IMR-90 (cell line): ENCODE measurements around the gene CD79A. TPM values are rescaled to one million over a fixed set of nuclear protein-coding genes. Genes with fewer than 3 reads are reported as not detected.
A peak's percentile ranks its signal among the peaks of the same experiment; 100 is the strongest.

Experiments
- ATAC-seq: fragments of 200-7000 bp; cut with Tn5 transposase; 2 replicates; pipeline ENCODE4 v1.9.1; 2020; ENCODE audit warnings: low read depth, mild to moderate bottlenecking, moderate library complexity
- BruUV-seq: library from RNA; stranded (reverse); fragments of 400-500 nt; replicated peaks from 2 replicates; lab custom pipeline; 2021; lab: Mats Ljungman, UMichigan
- CTCF ChIA-PET: fragments of 300-600 bp; formaldehyde crosslinking; extraction: SDS; loops from one replicate; lab custom pipeline; 2021; ENCODE audit warnings: antibody characterized with exemption; lab: Yijun Ruan, JAX
- POLR2A ChIA-PET: fragments of 300-600 bp; sonication (Branson Sonifier 250); formaldehyde crosslinking; loops from one replicate; lab custom pipeline; 2022; ENCODE audit warnings: antibody characterized with exemption; ENCODE audit not compliant: unreplicated experiment; lab: Charles Lee
- DNase-seq: peaks from one replicate; pipeline ENCODE4 v3.0.0; 2013
- H2AFZ ChIP-seq: replicated peaks from 2 replicates; pipeline ENCODE3; 2013; ENCODE audit warnings: low read length, mild to moderate bottlenecking; ENCODE audit not compliant: poor library complexity
- H2AK5ac ChIP-seq: 2 replicates; pipeline ENCODE4 v1.6.1; 2013; ENCODE audit warnings: low read depth, low read length, inconsistent platforms
- H2AK9ac ChIP-seq: replicated peaks from 2 replicates; pipeline ENCODE3; 2013; ENCODE audit warnings: mild to moderate bottlenecking, low read depth, low read length, moderate library complexity; ENCODE audit not compliant: poor library complexity
- H2BK120ac ChIP-seq: 2 replicates; pipeline ENCODE4 v1.6.1; 2013; ENCODE audit warnings: low read depth, low read length, inconsistent platforms
- H2BK15ac ChIP-seq: 3 replicates; pipeline ENCODE4 v1.6.1; 2013; ENCODE audit warnings: low read depth, low read length, inconsistent platforms
- H2BK20ac ChIP-seq: 2 replicates; pipeline ENCODE4 v1.6.1; 2013; ENCODE audit warnings: low read depth, mild to moderate bottlenecking, inconsistent platforms, low read length, moderate library complexity
- H2BK5ac ChIP-seq: 2 replicates; pipeline ENCODE4 v1.6.1; 2013; ENCODE audit warnings: mild to moderate bottlenecking, low read depth, low read length, inconsistent platforms; ENCODE audit not compliant: poor library complexity, severe bottlenecking
- H3K14ac ChIP-seq: replicated peaks from 2 replicates; pipeline ENCODE4 v1.6.1; 2013; ENCODE audit warnings: low read depth, low read length, inconsistent platforms
- H3K18ac ChIP-seq: 2 replicates; pipeline ENCODE4 v1.6.1; 2013; ENCODE audit warnings: low read depth, low read length, control low read depth
- H3K23ac ChIP-seq: 2 replicates; pipeline ENCODE4 v1.6.1; 2013; ENCODE audit warnings: low read depth, low read length, inconsistent platforms
- H3K27ac ChIP-seq: 2 replicates; pipeline ENCODE4 v1.5.1; 2013; ENCODE audit warnings: mild to moderate bottlenecking, control low read depth, low read length; ENCODE audit not compliant: insufficient read depth
- H3K27me3 ChIP-seq: 2 replicates; pipeline ENCODE4 v1.6.1; 2013; ENCODE audit warnings: low read length; ENCODE audit not compliant: control insufficient read depth, insufficient read depth
- H3K36me3 ChIP-seq: 2 replicates; pipeline ENCODE4 v1.6.1; 2013; ENCODE audit warnings: low read length, mixed read lengths; ENCODE audit not compliant: control insufficient read depth, insufficient read depth
- H3K4ac ChIP-seq: 2 replicates; pipeline ENCODE4 v1.6.1; 2013; ENCODE audit warnings: low read depth, low read length, inconsistent platforms
- H3K4me1 ChIP-seq: 2 replicates; pipeline ENCODE4 v1.6.1; 2013; ENCODE audit warnings: low read length, mixed read lengths; ENCODE audit not compliant: control insufficient read depth, insufficient read depth
- H3K4me2 ChIP-seq: 2 replicates; pipeline ENCODE4 v1.6.1; 2013; ENCODE audit warnings: low read depth, mild to moderate bottlenecking, control low read depth, low read length, moderate library complexity
- H3K4me3 ChIP-seq: 2 replicates; pipeline ENCODE4 v1.5.1; 2013; ENCODE audit warnings: low read depth, mild to moderate bottlenecking, control low read depth, low read length, moderate library complexity; ENCODE audit not compliant: insufficient read depth
- H3K56ac ChIP-seq: 2 replicates; pipeline ENCODE4 v1.6.1; 2013; ENCODE audit warnings: low read length, inconsistent platforms; ENCODE audit not compliant: insufficient read depth; ENCODE audit errors: extremely low read depth
- H3K79me1 ChIP-seq, 2 experiments: 2 replicates each; pipeline ENCODE4 v1.6.1; 2013; ENCODE audit warnings: low read length in 2 of 2, inconsistent platforms in 1 of 2, low read depth in 1 of 2
- H3K9ac ChIP-seq: 2 replicates; pipeline ENCODE4 v1.6.1; 2013; ENCODE audit warnings: low read depth, low read length, control low read depth
- H3K9me1 ChIP-seq: 2 replicates; pipeline ENCODE4 v1.6.1; 2013; ENCODE audit warnings: low read length, inconsistent platforms; ENCODE audit not compliant: insufficient read depth
- H3K9me3 ChIP-seq: 2 replicates; pipeline ENCODE4 v1.6.1; 2013; ENCODE audit warnings: low read length; ENCODE audit not compliant: control insufficient read depth, insufficient read depth
- H4K20me1 ChIP-seq: 2 replicates; pipeline ENCODE4 v1.6.1; 2013; ENCODE audit warnings: low read length, inconsistent platforms; ENCODE audit not compliant: insufficient read depth
- H4K5ac ChIP-seq: 2 replicates; pipeline ENCODE4 v1.6.1; 2013; ENCODE audit warnings: mild to moderate bottlenecking, low read depth, low read length, control low read depth
- H4K8ac ChIP-seq, 2 experiments: 2 replicates each; pipeline ENCODE4 v1.6.1; 2013; ENCODE audit warnings: low read depth in 2 of 2, low read length in 2 of 2, control low read depth in 1 of 2, inconsistent platforms in 1 of 2
- H4K91ac ChIP-seq: 2 replicates; pipeline ENCODE4 v1.6.1; 2013; ENCODE audit warnings: low read depth, low read length, inconsistent platforms; ENCODE audit not compliant: insufficient read depth
- BHLHE40 ChIP-seq: fragments of 150-350 bp; IDR thresholded peaks from 2 replicates; pipeline ENCODE4 v1.6.1; 2016; ENCODE audit warnings: mild to moderate bottlenecking, low read depth, low read length
- CEBPB ChIP-seq: IDR thresholded peaks from 2 replicates; pipeline ENCODE4 v1.6.1; 2012; ENCODE audit warnings: low read depth, low read length, improper control_type of control experiment
- CHD1 ChIP-seq: IDR thresholded peaks from 2 replicates; pipeline ENCODE4 v1.6.1; 2012; ENCODE audit warnings: low read depth, low read length, improper control_type of control experiment
- FOS ChIP-seq: fragments of 150-350 bp; IDR thresholded peaks from 2 replicates; pipeline ENCODE4 v1.6.1; 2016; ENCODE audit warnings: low read depth, low read length
- MAFK ChIP-seq: IDR thresholded peaks from 2 replicates; pipeline ENCODE4 v1.6.1; 2012; ENCODE audit warnings: low read depth, low read length, improper control_type of control experiment
- MAZ ChIP-seq: IDR thresholded peaks from 2 replicates; pipeline ENCODE4 v1.6.1; 2012; ENCODE audit warnings: low read depth, mild to moderate bottlenecking, low read length, improper control_type of control experiment, moderate library complexity, borderline replicate concordance
- MXI1 ChIP-seq: IDR thresholded peaks from 2 replicates; pipeline ENCODE4 v1.6.1; 2012; ENCODE audit warnings: low read depth, mild to moderate bottlenecking, low read length, moderate library complexity, borderline replicate concordance
- NFE2L2 ChIP-seq: fragments of 150-350 bp; IDR thresholded peaks from 2 replicates; pipeline ENCODE4 v1.6.1; 2016; ENCODE audit warnings: low read depth, mild to moderate bottlenecking, low read length
- POLR2A ChIP-seq: IDR thresholded peaks from 2 replicates; pipeline ENCODE4 v1.6.1; 2012; ENCODE audit warnings: mild to moderate bottlenecking, low read depth, low read length
- RAD21 ChIP-seq: IDR thresholded peaks from 2 replicates; pipeline ENCODE4 v1.6.1; 2012; ENCODE audit warnings: low read length, improper control_type of control experiment
- RCOR1 ChIP-seq: IDR thresholded peaks from 2 replicates; pipeline ENCODE4 v1.6.1; 2012; ENCODE audit warnings: mild to moderate bottlenecking, low read length, improper control_type of control experiment; ENCODE audit not compliant: insufficient replicate concordance
- RFX5 ChIP-seq: IDR thresholded peaks from 2 replicates; pipeline ENCODE4 v1.8.0; 2012; ENCODE audit warnings: low read depth, mild to moderate bottlenecking, low read length, moderate library complexity
- SMC3 ChIP-seq: fragments of 150-350 bp; IDR thresholded peaks from 2 replicates; pipeline ENCODE4 v1.6.1; 2016; ENCODE audit warnings: low read depth, mild to moderate bottlenecking, antibody characterized with exemption, low read length, moderate library complexity
- WGBS, 2 experiments: methylation state at CpG; one replicate each; pipeline versions ENCODE4 v1.1.5 to v1.1.7; 2013; ENCODE audit warnings: missing lambda C conversion rate in 2 of 2; ENCODE audit not compliant: insufficient read length in 1 of 2; ENCODE audit errors: extremely low coverage in 2 of 2; 5-methylcytosine and 5-hydroxymethylcytosine counted together
- dilution Hi-C: fragments of 300-500 bp; cut with HindIII; formaldehyde crosslinking; loops from one replicate; pipeline ENCODE4 v1.14.3; 2018; ENCODE audit warnings: low sequenced_read_pairs; ENCODE audit not compliant: unreplicated experiment
- in situ Hi-C: fragments of 300-500 bp; cut with MboI; formaldehyde crosslinking; loops from 3 replicates; pipeline ENCODE4 v1.14.3; 2019; ENCODE audit warnings: low sequenced_read_pairs, inconsistent platforms, mixed read lengths
- intact Hi-C: fragments of 100-400 bp; cut with micrococcal nuclease; formaldehyde crosslinking; loops from 2 replicates; pipeline ENCODE4 v1.10.0; 2022
- polyA plus RNA-seq, 3 experiments: library from polyadenylated mRNA; depleted of rRNA; stranded (reverse); fragments of >200 nt; gene quantifications; 2 replicates each; pipeline ENCODE4 v1.2.3, GENCODE V29; 2012; ENCODE audit warnings: low replicate concordance in 1 of 3
- total RNA-seq: library from RNA; depleted of rRNA; stranded (reverse); fragments of >200 nt; gene quantifications from 2 replicates; pipeline ENCODE4 v1.2.3, GENCODE V29; 2012
- TF ChIP-seq, protein P1 (sequence below): conservative IDR thresholded peaks from 2 replicates; pipeline ENCODE4 v1.5.1; 2012; ENCODE audit warnings: mild to moderate bottlenecking, low read depth, low read length, improper control_type of control experiment
- TF ChIP-seq, protein P2 (sequence below): fragments of 150-350 bp; IDR thresholded peaks from 2 replicates; pipeline ENCODE4 v1.6.1; 2017; ENCODE audit warnings: mild to moderate bottlenecking, antibody characterized with exemption, low read length, low read depth
- TF ChIP-seq, protein P3 (sequence below): fragments of 150-350 bp; IDR thresholded peaks from 2 replicates; pipeline ENCODE4 v1.6.1; 2016; ENCODE audit warnings: low read depth, mild to moderate bottlenecking, low read length, moderate library complexity, borderline replicate concordance

The CD79A gene
- total and polyA plus RNA-seq, 2 of the 4 experiments (the other 2 are of a cell fraction): 0.19 TPM; not detected in 1

DNA sequence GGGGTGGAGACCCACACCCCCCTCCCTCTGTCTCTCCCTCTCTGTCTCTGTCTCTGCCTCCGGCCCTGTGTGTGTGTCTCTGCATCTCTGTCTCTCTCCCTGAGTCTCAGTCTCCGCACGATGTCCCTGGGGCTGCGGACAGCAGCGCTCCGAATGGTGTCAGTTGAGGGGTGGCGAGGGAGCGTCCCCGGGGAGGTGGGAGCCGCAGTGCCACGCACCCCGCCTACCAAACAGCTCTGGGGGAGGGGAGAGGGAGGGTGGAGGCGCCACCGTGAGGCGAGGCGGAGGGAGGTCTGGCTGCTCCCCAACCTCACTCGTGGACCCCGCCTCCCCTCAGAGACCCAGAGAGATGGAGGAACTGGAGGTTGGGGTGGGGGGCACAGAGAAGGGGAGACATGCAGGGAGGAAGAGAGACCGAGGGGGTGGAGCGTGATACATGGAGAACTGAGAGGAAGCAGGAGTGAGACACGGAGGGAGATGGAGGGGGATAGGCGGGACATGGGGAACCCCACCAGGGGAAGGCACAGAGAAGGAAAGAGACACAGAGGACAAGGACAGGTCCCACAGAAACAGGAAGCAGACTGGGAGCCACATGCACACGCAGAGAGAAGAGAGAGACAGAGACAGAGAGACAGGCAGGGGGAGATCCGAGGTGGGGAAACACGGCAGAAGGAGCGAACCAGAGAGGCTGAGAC lies 44.0 kb downstream of the CD79A start:
- no peak overlapping the region for H3K4me3 ChIP-seq
- dilution Hi-C loops: no loop called here

More for the DNA sequence above, 44.0 kb downstream of the CD79A start:
- in situ Hi-C loops (no loop called here), intact Hi-C loops (no loop called here)
- TF ChIP-seq POLR2A: no peak
- no peak for TF ChIP-seq CEBPB
- TF ChIP-seq RFX5: no peak
- TF ChIP-seq, protein P1, sequence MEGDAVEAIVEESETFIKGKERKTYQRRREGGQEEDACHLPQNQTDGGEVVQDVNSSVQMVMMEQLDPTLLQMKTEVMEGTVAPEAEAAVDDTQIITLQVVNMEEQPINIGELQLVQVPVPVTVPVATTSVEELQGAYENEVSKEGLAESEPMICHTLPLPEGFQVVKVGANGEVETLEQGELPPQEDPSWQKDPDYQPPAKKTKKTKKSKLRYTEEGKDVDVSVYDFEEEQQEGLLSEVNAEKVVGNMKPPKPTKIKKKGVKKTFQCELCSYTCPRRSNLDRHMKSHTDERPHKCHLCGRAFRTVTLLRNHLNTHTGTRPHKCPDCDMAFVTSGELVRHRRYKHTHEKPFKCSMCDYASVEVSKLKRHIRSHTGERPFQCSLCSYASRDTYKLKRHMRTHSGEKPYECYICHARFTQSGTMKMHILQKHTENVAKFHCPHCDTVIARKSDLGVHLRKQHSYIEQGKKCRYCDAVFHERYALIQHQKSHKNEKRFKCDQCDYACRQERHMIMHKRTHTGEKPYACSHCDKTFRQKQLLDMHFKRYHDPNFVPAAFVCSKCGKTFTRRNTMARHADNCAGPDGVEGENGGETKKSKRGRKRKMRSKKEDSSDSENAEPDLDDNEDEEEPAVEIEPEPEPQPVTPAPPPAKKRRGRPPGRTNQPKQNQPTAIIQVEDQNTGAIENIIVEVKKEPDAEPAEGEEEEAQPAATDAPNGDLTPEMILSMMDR: no peak
- no peak for TF ChIP-seq MAFK
- TF ChIP-seq FOS: no peak
- no peak for TF ChIP-seq NFE2L2
- TF ChIP-seq CHD1: no peak
- TF ChIP-seq, protein P2, sequence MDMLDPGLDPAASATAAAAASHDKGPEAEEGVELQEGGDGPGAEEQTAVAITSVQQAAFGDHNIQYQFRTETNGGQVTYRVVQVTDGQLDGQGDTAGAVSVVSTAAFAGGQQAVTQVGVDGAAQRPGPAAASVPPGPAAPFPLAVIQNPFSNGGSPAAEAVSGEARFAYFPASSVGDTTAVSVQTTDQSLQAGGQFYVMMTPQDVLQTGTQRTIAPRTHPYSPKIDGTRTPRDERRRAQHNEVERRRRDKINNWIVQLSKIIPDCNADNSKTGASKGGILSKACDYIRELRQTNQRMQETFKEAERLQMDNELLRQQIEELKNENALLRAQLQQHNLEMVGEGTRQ: no peak
- no peak for TF ChIP-seq MXI1
- TF ChIP-seq, protein P3, sequence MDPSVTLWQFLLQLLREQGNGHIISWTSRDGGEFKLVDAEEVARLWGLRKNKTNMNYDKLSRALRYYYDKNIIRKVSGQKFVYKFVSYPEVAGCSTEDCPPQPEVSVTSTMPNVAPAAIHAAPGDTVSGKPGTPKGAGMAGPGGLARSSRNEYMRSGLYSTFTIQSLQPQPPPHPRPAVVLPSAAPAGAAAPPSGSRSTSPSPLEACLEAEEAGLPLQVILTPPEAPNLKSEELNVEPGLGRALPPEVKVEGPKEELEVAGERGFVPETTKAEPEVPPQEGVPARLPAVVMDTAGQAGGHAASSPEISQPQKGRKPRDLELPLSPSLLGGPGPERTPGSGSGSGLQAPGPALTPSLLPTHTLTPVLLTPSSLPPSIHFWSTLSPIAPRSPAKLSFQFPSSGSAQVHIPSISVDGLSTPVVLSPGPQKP: no peak
- TF ChIP-seq SMC3: no peak
- no peak for TF ChIP-seq MAZ
- no peak for TF ChIP-seq BHLHE40
- no peak for TF ChIP-seq RAD21
- TF ChIP-seq RCOR1: no peak
- BruUV-seq: no TSS peak
- no peak overlapping the region for H3K9ac ChIP-seq
- H2BK20ac ChIP-seq: no peak overlapping the region
- no peak overlapping the region for H3K23ac ChIP-seq
- no peak overlapping the region for H3K18ac ChIP-seq
- WGBS, 2 experiments: 4% methylated on average over 4 of the region's 26 CpGs; no CpG with 5 or more reads in 1 of the 2 experiments
- no peak overlapping the region for H3K27ac ChIP-seq
- no peak overlapping the region for H4K8ac ChIP-seq
- DNase-seq (no peak), ATAC-seq (0 out of 2 replicates have a peak, but pooled peaks have one; percentile 10)
- no peak overlapping the region for H3K56ac ChIP-seq
- H4K91ac ChIP-seq: no peak overlapping the region
- ChIA-PET CTCF (no interaction called here), POLR2A (no interaction called here)
- peaks cover 87% of the 10 kb centered on the region for H3K27me3 ChIP-seq
- H3K4ac ChIP-seq: no peak overlapping the region
- peaks cover 25% of the 10 kb centered on the region for H4K20me1 ChIP-seq
- H3K79me1 ChIP-seq: no peaks in the 10 kb centered on the region
- peaks cover 20% of the 10 kb centered on the region for H3K9me1 ChIP-seq
- no peak overlapping the region for H2BK15ac ChIP-seq
- H4K5ac ChIP-seq: no peak overlapping the region
- H2AK9ac ChIP-seq: no peak overlapping the region
- no peak overlapping the region for H2AK5ac ChIP-seq
- H3K4me2 ChIP-seq: no peak overlapping the region
- H3K9me3 ChIP-seq: no peaks in the 10 kb centered on the region
- no peaks in the 10 kb centered on the region for H3K4me1 ChIP-seq
- H3K36me3 ChIP-seq: no peaks in the 10 kb centered on the region
- no peak overlapping the region for H2BK120ac ChIP-seq
- H2BK5ac ChIP-seq: no peak overlapping the region
- H2AFZ ChIP-seq: no peak overlapping the region
- no peak overlapping the region for H3K14ac ChIP-seq
